NK-92 (cell line): ENCODE data around the gene SMIM24.
"Not testable (repeated sequence)": the region's sequence is repeated elsewhere in the genome, so short reads cannot be mapped to it uniquely, and the experiment has no call there.

Source experiments
- DNase-seq: peaks from one replicate; lab custom pipeline; 2025; ENCODE audit not compliant: unreplicated experiment; lab: John Stamatoyannopoulos, UW

SMIM24 gene

DNA sequence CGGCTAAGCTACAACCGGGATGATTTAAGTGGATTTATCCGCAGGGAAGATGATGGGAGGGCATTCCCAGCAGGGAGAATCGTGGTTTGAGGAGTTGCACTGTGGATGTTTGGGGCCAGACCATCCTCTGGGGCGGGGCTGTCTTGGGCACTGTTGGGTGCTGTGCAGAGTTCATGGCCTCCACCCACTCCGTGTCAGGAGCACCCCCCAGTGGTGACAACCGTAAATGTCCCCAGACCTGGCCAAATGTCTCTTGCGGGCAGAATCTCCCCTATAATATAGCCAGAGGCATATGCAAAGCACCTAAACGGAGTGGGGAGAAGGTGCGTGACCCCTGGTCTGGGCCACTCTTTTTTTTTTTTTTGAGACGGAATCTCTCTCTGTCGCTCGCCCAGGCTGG lies 40.2 kb downstream of the SMIM24 start:
- DNase-seq, result no peak

DNA sequence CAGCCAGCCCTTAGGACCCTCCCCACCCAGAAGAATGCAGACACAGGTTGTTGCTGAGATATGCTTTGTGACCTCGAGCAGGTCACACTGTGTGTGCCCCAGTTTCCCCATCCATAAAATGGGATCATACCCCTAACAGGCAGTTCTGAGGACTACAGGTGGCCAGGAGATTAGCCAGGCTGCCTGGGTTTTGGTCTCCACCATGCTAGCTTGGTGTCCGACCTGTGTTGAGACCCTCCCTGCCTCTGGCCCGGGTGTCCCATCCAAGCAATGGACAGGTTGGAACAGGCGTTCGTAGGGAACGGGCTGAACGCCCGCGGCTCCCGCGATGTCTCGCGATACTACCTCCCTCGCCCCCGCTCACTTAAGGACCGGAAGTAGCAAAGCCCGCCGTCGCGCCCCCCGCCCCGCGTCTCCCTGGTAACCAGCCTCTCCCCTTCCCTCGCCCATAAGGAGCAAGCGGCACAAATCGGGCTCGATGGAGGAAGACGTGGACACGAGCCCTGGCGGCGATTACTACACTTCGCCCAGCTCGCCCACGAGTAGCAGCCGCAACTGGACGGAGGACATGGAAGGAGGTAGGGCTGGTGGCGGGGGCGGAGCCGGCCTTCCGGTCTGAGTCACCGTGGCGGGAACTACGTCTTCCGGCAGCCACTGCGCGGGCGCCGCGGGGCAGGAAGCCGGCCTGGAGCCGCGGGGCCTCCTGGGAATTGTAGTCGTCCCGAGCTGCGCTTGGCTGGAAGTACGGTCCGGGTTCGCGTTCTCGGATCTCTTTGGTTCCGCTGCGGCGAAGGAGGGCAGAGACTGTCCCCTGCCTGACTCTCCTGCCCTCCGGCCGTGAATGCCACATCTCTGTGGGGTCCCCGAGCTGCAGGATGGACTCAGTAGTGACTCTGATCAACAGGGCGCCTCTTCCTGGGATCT lies 45.4 kb downstream of the SMIM24 start:
- DNase-seq, result peak; percentile 51

DNA sequence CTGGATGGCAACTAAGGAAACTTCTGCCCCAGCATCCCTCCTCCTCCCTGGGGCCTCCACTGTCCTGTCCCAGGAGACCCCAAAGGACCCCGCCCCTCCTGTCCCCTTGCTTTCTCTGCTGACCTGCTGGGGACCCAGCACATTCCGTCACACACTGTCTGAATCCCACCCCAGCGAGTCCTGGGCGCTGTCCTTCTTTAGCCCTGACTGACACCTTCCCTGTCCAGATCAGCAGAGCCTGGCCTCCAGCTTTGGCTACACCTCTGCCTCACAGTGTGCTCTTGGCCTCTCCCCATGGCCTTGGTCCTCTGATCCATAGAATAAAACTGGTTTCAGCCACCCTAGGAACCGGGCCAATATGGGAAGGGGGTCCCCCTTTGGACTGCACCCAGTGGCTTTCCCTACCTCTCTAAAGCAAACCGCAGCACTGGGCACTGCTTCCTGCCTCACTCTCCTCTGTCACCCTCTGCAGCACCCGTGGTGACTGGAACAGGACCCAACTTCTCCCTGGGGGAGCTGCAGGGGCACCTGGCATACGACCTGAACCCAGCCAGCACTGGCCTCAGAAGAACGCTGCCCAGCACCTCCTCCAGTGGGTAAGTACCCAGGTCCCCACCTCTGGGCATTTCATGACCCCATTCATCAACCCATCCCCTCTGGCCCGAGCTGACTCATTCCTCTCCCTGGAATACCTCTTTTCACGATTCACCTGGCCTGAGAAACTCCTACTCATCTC lies 46.4 kb downstream of the SMIM24 start:
- no peak for DNase-seq

DNA sequence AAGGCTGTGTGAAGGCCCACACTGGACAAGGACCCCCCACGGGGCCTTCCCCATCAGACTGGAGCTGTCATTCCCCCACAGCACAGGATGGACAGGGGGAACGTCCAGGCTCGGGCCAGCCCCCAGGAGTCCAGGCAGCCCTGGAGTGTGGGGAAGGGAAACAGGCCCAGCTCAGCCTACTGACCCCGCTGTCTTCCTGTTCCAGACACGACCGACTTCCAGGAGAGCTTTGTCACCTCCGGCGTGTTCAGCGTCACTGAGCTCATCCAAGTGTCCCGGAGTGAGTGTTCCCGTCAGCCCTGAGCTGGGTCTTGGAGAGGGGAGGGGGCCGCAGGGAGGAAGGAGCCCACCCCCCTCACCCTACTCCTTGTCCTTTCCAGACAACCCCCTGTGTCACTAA lies 47.0 kb downstream of the SMIM24 start:
- no peak for DNase-seq

DNA sequence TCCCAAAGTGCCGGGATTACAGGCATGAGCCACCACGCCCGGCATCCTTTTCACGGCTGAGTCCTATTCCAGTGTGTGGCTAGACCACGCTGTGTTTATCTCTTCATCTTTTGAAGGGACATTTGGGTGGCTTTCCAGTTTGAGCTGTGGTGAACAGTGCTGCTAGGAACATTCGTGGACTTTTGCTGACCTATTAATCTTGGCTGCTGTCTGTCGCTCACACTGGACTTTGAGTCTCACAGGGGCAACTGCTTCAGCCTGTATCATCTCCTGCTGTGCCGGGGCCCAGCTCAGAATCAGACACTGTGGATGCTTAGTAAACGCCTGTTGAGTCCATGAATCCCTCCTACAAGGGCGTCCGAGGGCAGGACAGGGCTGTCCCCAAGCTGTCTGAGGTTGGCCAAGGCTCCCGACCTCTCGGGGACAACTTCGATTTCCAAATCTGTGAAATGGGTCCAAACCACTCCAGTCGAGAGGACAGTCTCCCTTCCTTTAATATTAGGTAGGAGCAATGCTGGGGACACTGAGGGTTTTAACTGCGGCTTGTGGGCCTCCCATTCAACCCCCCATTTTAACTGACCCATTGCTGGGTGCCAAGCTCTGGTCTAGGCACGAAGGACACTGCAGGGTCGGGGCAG lies 48.4 kb downstream of the SMIM24 start:
- DNase-seq, result no peak

DNA sequence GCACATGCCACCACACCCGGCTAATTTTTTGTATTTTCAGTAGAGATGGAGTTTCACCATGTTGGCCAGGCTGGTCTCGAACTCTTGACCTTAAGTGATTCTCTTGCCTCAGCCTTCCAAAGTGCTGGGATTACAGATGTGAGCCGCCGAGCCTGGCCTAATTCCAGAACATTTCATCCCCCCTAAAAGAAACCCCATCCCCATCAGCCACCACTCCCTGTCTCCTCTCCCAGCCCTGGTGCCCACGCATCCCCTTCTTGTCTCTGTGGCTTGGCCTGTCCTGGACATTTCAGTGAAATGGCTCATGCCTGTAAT lies 50.0 kb downstream of the SMIM24 start:
- not testable (repeated sequence) for DNase-seq

DNA sequence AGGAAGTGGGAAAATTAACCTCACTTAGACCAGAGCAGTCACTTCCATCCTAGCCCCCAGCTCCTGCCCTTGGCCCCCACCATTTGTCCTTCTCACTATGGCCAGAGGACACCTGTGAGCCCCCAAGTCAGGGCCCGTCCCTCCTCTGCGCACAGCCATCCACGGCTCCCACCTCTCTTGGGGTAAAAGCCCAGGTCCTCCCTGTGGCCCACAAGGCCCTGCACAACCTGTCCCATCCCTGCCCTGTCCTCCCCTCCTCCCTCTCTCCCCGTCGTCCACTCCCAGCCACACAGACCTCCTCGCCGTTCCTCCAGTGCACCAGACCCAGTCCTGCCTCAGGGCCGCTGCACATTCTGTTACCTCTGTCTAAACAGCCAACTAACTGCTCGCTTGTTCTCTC lies 53.9 kb downstream of the SMIM24 start:
- no peak for DNase-seq
